ENCODE measurements around the gene KPNA5.
"Not testable (repeated sequence)": the region's sequence is repeated elsewhere in the genome, so short reads cannot be mapped to it uniquely, and the experiment has no call there.

The KPNA5 gene

GRCh38 chr6:116695401-116695800 is 14.4 kb downstream of the KPNA5 start:
- H3K4me2 ChIP-seq, result no peak overlapping the region
- H3K4me3 ChIP-seq, result no peak overlapping the region
- peaks cover 5% of the 10 kb centered on the region for H3K4me1 ChIP-seq
- TF ChIP-seq Cebpa-rat (IDR thresholded peaks at IDR 0.05), result no peak
- peaks cover 36% of the 10 kb centered on the region for H4K20me1 ChIP-seq
- H3K9me3 ChIP-seq, result no peaks in the 10 kb centered on the region
- no peak overlapping the region for H3K9ac ChIP-seq
- H3K27me3 ChIP-seq, result no peaks in the 10 kb centered on the region
- peaks cover 32% of the 10 kb centered on the region for H3K36me3 ChIP-seq
- no peak overlapping the region for H3K27ac ChIP-seq

GRCh38 chr6:116697480-116697879 is 16.5 kb downstream of the KPNA5 start:
- Histone ChIP-seq H4K20me1 (peaks cover 27% of the 10 kb centered on the region; the same call in 1 of the 2 replicates), H3K9ac (no peak overlapping the region), H3K4me1 (peaks cover 5% of the 10 kb centered on the region), H3K4me2 (no peak overlapping the region), H3K9me3 (no peaks in the 10 kb centered on the region), H3K36me3 (peaks cover 29% of the 10 kb centered on the region), H3K4me3 (no peak overlapping the region), H3K27ac (no peak overlapping the region), H3K27me3 (no peaks in the 10 kb centered on the region)
- TF ChIP-seq Cebpa-rat (IDR thresholded peaks at IDR 0.05), result no peak

GRCh38 chr6:116703888-116704287 is 22.9 kb downstream of the KPNA5 start:
- not testable (repeated sequence) for H4K20me1 ChIP-seq, H3K4me3 ChIP-seq, H3K9me3 ChIP-seq, H3K4me2 ChIP-seq, H3K4me1 ChIP-seq, H3K9ac ChIP-seq, H3K27me3 ChIP-seq, H3K27ac ChIP-seq
- H3K36me3 ChIP-seq, result peaks cover 65% of the 10 kb centered on the region

GRCh38 chr6:116705917-116706316 is 24.9 kb downstream of the KPNA5 start:
- Histone ChIP-seq H3K27me3 (no peaks in the 10 kb centered on the region), H3K9me3 (no peaks in the 10 kb centered on the region), H3K36me3 (peaks cover 64% of the 10 kb centered on the region), H3K4me1 (no peaks in the 10 kb centered on the region), H3K4me2 (no peak overlapping the region), H4K20me1 (no peaks in the 10 kb centered on the region), H3K27ac (no peak overlapping the region), H3K9ac (no peak overlapping the region), H3K4me3 (no peak overlapping the region)
- no peak for TF ChIP-seq Cebpa-rat (IDR thresholded peaks at IDR 0.05)

GRCh38 chr6:116714296-116714695 is 33.3 kb downstream of the KPNA5 start:
- no peaks in the 10 kb centered on the region for H4K20me1 ChIP-seq
- H3K4me3 ChIP-seq, result no peak overlapping the region
- no peak overlapping the region for H3K4me2 ChIP-seq
- no peak overlapping the region for H3K9ac ChIP-seq
- no peaks in the 10 kb centered on the region for H3K4me1 ChIP-seq
- H3K27ac ChIP-seq, result no peak overlapping the region
- no peak for TF ChIP-seq Cebpa-rat (IDR thresholded peaks at IDR 0.05)
- H3K27me3 ChIP-seq, result no peaks in the 10 kb centered on the region
- peaks cover 7% of the 10 kb centered on the region; the same call in 1 of the 2 replicates for H3K9me3 ChIP-seq
- peaks cover 70% of the 10 kb centered on the region for H3K36me3 ChIP-seq

- Histone ChIP-seq H4K20me1 (no peaks in the 10 kb centered on the region), H3K27me3 (no peaks in the 10 kb centered on the region), H3K9me3 (peaks cover 7% of the 10 kb centered on the region; the same call in 1 of the 2 replicates), H3K4me1 (no peaks in the 10 kb centered on the region), H3K4me2 (no peak overlapping the region), H3K27ac (no peak overlapping the region), H3K9ac (no peak overlapping the region), H3K36me3 (peaks cover 70% of the 10 kb centered on the region), H3K4me3 (no peak overlapping the region)
- TF ChIP-seq Cebpa-rat (IDR thresholded peaks at IDR 0.05), result 0 out of 2 replicates have a peak, but pooled peaks have one; percentile 47
Observed at GRCh38 chr6:116714761-116715160, 33.8 kb downstream of the KPNA5 start.

- Histone ChIP-seq H3K36me3 (peaks cover 41% of the 10 kb centered on the region), H4K20me1 (no peaks in the 10 kb centered on the region)
Observed at GRCh38 chr6:116726947-116727346, 45.9 kb downstream of the KPNA5 start.

GRCh38 chr6:116730513-116730912 is 49.5 kb downstream of the KPNA5 start:
- TF ChIP-seq Cebpa-rat (IDR thresholded peaks at IDR 0.05), result no peak
- peaks cover 26% of the 10 kb centered on the region for H3K36me3 ChIP-seq
- no peaks in the 10 kb centered on the region for H3K27me3 ChIP-seq
- no peak overlapping the region for H3K4me2 ChIP-seq
- no peaks in the 10 kb centered on the region for H3K9me3 ChIP-seq
- H3K9ac ChIP-seq, result no peak overlapping the region
- H3K27ac ChIP-seq, result no peak overlapping the region
- H4K20me1 ChIP-seq, result no peaks in the 10 kb centered on the region
- no peak overlapping the region for H3K4me3 ChIP-seq
- H3K4me1 ChIP-seq, result no peaks in the 10 kb centered on the region

More at GRCh38 chr6:116726947-116727346, 45.9 kb downstream of the KPNA5 start:
- no peak overlapping the region for H3K27ac ChIP-seq
- no peaks in the 10 kb centered on the region for H3K4me1 ChIP-seq
- no peak for TF ChIP-seq Cebpa-rat (IDR thresholded peaks at IDR 0.05)
- H3K9me3 ChIP-seq, result no peaks in the 10 kb centered on the region
- H3K4me2 ChIP-seq, result no peak overlapping the region
- H3K9ac ChIP-seq, result no peak overlapping the region
- H3K27me3 ChIP-seq, result no peaks in the 10 kb centered on the region
- H3K4me3 ChIP-seq, result no peak overlapping the region

GRCh38 chr6:116737004-116737403 is 56.0 kb downstream of the KPNA5 start:
- Histone ChIP-seq H4K20me1 (no peaks in the 10 kb centered on the region), H3K4me2 (no peak overlapping the region), H3K4me3 (no peak overlapping the region), H3K4me1 (peaks cover 6% of the 10 kb centered on the region; the same call in 1 of the 2 replicates), H3K27me3 (no peaks in the 10 kb centered on the region), H3K36me3 (peaks cover 5% of the 10 kb centered on the region), H3K9ac (no peak overlapping the region), H3K9me3 (peaks cover 8% of the 10 kb centered on the region), H3K27ac (no peak overlapping the region)
- TF ChIP-seq Cebpa-rat (IDR thresholded peaks at IDR 0.05), result no peak

GRCh38 chr6:116740486-116740885 is 59.5 kb downstream of the KPNA5 start:
- H3K4me3 ChIP-seq, H3K9ac ChIP-seq, H3K4me2 ChIP-seq, H4K20me1 ChIP-seq, H3K4me1 ChIP-seq, H3K36me3 ChIP-seq, H3K27me3 ChIP-seq, H3K27ac ChIP-seq: not testable (repeated sequence)
- peaks cover 17% of the 10 kb centered on the region for H3K9me3 ChIP-seq

GRCh38 chr6:116741571-116741970 is 60.6 kb downstream of the KPNA5 start:
- no peaks in the 10 kb centered on the region for H3K27me3 ChIP-seq
- peaks cover 5% of the 10 kb centered on the region for H3K36me3 ChIP-seq
- peaks cover 20% of the 10 kb centered on the region for H3K9me3 ChIP-seq
- H4K20me1 ChIP-seq, result no peaks in the 10 kb centered on the region
- H3K4me1 ChIP-seq, result peaks cover 6% of the 10 kb centered on the region; the same call in 1 of the 2 replicates
- H3K4me2 ChIP-seq, result no peak overlapping the region
- TF ChIP-seq Cebpa-rat (IDR thresholded peaks at IDR 0.05), result no peak
- no peak overlapping the region for H3K27ac ChIP-seq
- no peak overlapping the region for H3K4me3 ChIP-seq
- H3K9ac ChIP-seq, result no peak overlapping the region
